HEK293T (cell line): ENCODE measurements around the gene IRAK2.

Source experiments
- BHLHE40 ChIP-seq: fragments of 450-650 bp; IDR thresholded peaks from 2 replicates; pipeline ENCODE4 v1.6.1; 2016; ENCODE audit warnings: mild to moderate bottlenecking, moderate library complexity, borderline replicate concordance
- ELF4 ChIP-seq: fragments of 450-650 bp; IDR thresholded peaks from 2 replicates; pipeline ENCODE4 v1.6.1; 2017; ENCODE audit warnings: antibody characterized with exemption
- FOXM1 ChIP-seq: fragments of 450-650 bp; IDR thresholded peaks from 2 replicates; pipeline ENCODE4 v1.6.1; 2017; ENCODE audit warnings: mild to moderate bottlenecking, borderline replicate concordance
- HDGF ChIP-seq: fragments of 450-650 bp; IDR thresholded peaks from 2 replicates; pipeline ENCODE4 v1.6.1; 2017; ENCODE audit warnings: antibody characterized with exemption, borderline replicate concordance
- LEF1 ChIP-seq: fragments of 450-650 bp; IDR thresholded peaks from 2 replicates; pipeline ENCODE4 v1.6.1; 2017; ENCODE audit warnings: mild to moderate bottlenecking, borderline replicate concordance
- NFRKB ChIP-seq: fragments of 450-650 bp; IDR thresholded peaks from 2 replicates; pipeline ENCODE4 v1.6.1; 2016; ENCODE audit warnings: mild to moderate bottlenecking, moderate library complexity
- PKNOX1 ChIP-seq: fragments of 450-650 bp; IDR thresholded peaks from 2 replicates; pipeline ENCODE4 v1.6.1; 2016
- SP1 ChIP-seq: fragments of 450-650 bp; IDR thresholded peaks from 2 replicates; pipeline ENCODE4 v1.6.1; 2017
- SUZ12 ChIP-seq: fragments of 450-650 bp; IDR thresholded peaks from 2 replicates; pipeline ENCODE4 v1.6.1; 2016; ENCODE audit warnings: mild to moderate bottlenecking
- TARDBP ChIP-seq: fragments of 450-650 bp; IDR thresholded peaks from 2 replicates; pipeline ENCODE4 v1.6.1; 2016

GRCh38 chr3:10278501-10278900 lies 113.8 kb downstream of the IRAK2 start:
- TF ChIP-seq SP1 = no peak
- TF ChIP-seq FOXM1 = no peak
- no peak for TF ChIP-seq SUZ12
- no peak for TF ChIP-seq HDGF
- no peak for TF ChIP-seq LEF1
- no peak for TF ChIP-seq TARDBP
- TF ChIP-seq BHLHE40 = no peak
- TF ChIP-seq NFRKB = no peak
- no peak for TF ChIP-seq ELF4
- TF ChIP-seq PKNOX1 = no peak
